HUES6 (cell line): ENCODE measurements around the gene SNAI3.
A peak's percentile ranks its signal among the peaks of the same experiment; 100 is the strongest.

Source experiments
- H3K27ac ChIP-seq: 2 replicates; pipeline ENCODE4 v1.7.0; 2013; ENCODE audit warnings: low read depth, mild to moderate bottlenecking, low read length, inconsistent platforms
- H3K27me3 ChIP-seq: 2 replicates; pipeline ENCODE4 v1.6.1; 2013; ENCODE audit warnings: low read length; ENCODE audit not compliant: control insufficient read depth, insufficient read depth
- H3K36me3 ChIP-seq: 2 replicates; pipeline ENCODE4 v1.6.1; 2013; ENCODE audit warnings: low read length; ENCODE audit not compliant: control insufficient read depth, insufficient read depth
- H3K4me1 ChIP-seq: 2 replicates; pipeline ENCODE4 v1.6.1; 2013; ENCODE audit warnings: low read length; ENCODE audit not compliant: control insufficient read depth, insufficient read depth
- H3K4me3 ChIP-seq: 2 replicates; pipeline ENCODE4 v1.5.1; 2013; ENCODE audit warnings: low read depth, low read length
- H3K9ac ChIP-seq: one replicate; pipeline ENCODE4 v1.6.1; 2013; ENCODE audit warnings: mild to moderate bottlenecking, low read length
- H3K9me3 ChIP-seq: 2 replicates; pipeline ENCODE4 v1.6.1; 2013; ENCODE audit warnings: low read depth, low read length; ENCODE audit not compliant: control insufficient read depth, insufficient read depth

The SNAI3 gene

GRCh38 chr16:88638323-88639230 is 47.7 kb downstream of the SNAI3 start, which contains the start of gene IL17C:
Gene IL17C (plus strand): TSS chr16:88638572. CDS start chr16:88638642, 70 bp downstream.
- Histone ChIP-seq H3K4me3 (no peak within 1 kb of the TSS), H3K4me1 (peaks cover 21% of the 10 kb centered on the region), H3K27ac (no peak within 1 kb of the TSS), H3K36me3 (no peaks in the 10 kb centered on the region), H3K27me3 (peaks cover 29% of the 10 kb centered on the region; the same call in 1 of the 2 replicates), H3K9me3 (no peaks in the 10 kb centered on the region), H3K9ac (no peak within 1 kb of the TSS)

GRCh38 chr16:88636488-88637265 is 49.6 kb downstream of the SNAI3 start:
- Histone ChIP-seq H3K4me1 (peaks cover 21% of the 10 kb centered on the region), H3K27ac (no peak overlapping the region), H3K27me3 (peaks cover 29% of the 10 kb centered on the region; the same call in 1 of the 2 replicates)

GRCh38 chr16:88635671-88636319 is 50.5 kb downstream of the SNAI3 start:
- H3K4me3 ChIP-seq: no peak overlapping the region
- peaks cover 15% of the 10 kb centered on the region for H3K36me3 ChIP-seq
- peaks cover 29% of the 10 kb centered on the region; the same call in 1 of the 2 replicates for H3K27me3 ChIP-seq
- H3K9me3 ChIP-seq: no peaks in the 10 kb centered on the region
- no peak overlapping the region for H3K9ac ChIP-seq
- no peak overlapping the region for H3K27ac ChIP-seq
- H3K4me1 ChIP-seq: peaks cover 27% of the 10 kb centered on the region

More at GRCh38 chr16:88636488-88637265, 49.6 kb downstream of the SNAI3 start:
- no peak overlapping the region for H3K4me3 ChIP-seq
- H3K9ac ChIP-seq: no peak overlapping the region
- H3K36me3 ChIP-seq: peaks cover 7% of the 10 kb centered on the region; the same call in 1 of the 2 replicates
- H3K9me3 ChIP-seq: no peaks in the 10 kb centered on the region

- peak overlapping the region; percentile 70 for H3K4me3 ChIP-seq
- peak overlapping the region; percentile 52 for H3K9ac ChIP-seq
- peaks cover 29% of the 10 kb centered on the region; the same call in 1 of the 2 replicates for H3K27me3 ChIP-seq
- no peaks in the 10 kb centered on the region for H3K9me3 ChIP-seq
- peaks cover 28% of the 10 kb centered on the region for H3K4me1 ChIP-seq
- peaks cover 21% of the 10 kb centered on the region for H3K36me3 ChIP-seq
- no peak overlapping the region for H3K27ac ChIP-seq
Measured at GRCh38 chr16:88634994-88635670, 51.2 kb downstream of the SNAI3 start.

- Histone ChIP-seq H3K36me3 (peaks cover 29% of the 10 kb centered on the region), H3K27me3 (peaks cover 21% of the 10 kb centered on the region; the same call in 1 of the 2 replicates), H3K27ac (no peak overlapping the region), H3K9ac (peak overlapping the region; percentile 52), H3K4me3 (peak overlapping the region; percentile 70), H3K4me1 (peaks cover 24% of the 10 kb centered on the region), H3K9me3 (no peaks in the 10 kb centered on the region)
Measured at GRCh38 chr16:88634141-88634993, 51.9 kb downstream of the SNAI3 start.

GRCh38 chr16:88633684-88634140 is 52.6 kb downstream of the SNAI3 start:
- Histone ChIP-seq H3K9ac (no peak overlapping the region), H3K27me3 (peaks cover 19% of the 10 kb centered on the region; the same call in 1 of the 2 replicates), H3K36me3 (peaks cover 30% of the 10 kb centered on the region), H3K9me3 (no peaks in the 10 kb centered on the region), H3K4me3 (peak overlapping the region; percentile 70), H3K4me1 (peaks cover 17% of the 10 kb centered on the region), H3K27ac (no peak overlapping the region)

GRCh38 chr16:88632587-88632930 is 53.7 kb downstream of the SNAI3 start:
- H3K9ac ChIP-seq: no peak overlapping the region
- H3K27me3 ChIP-seq: peaks cover 16% of the 10 kb centered on the region; the same call in 1 of the 2 replicates

GRCh38 chr16:88631920-88632586 is 54.3 kb downstream of the SNAI3 start:
- Histone ChIP-seq H3K4me1 (peaks cover 18% of the 10 kb centered on the region; the same call in 1 of the 2 replicates), H3K27ac (no peak overlapping the region), H3K9me3 (no peaks in the 10 kb centered on the region), H3K27me3 (peaks cover 16% of the 10 kb centered on the region; the same call in 1 of the 2 replicates), H3K4me3 (no peak overlapping the region), H3K36me3 (peaks cover 42% of the 10 kb centered on the region), H3K9ac (no peak overlapping the region)

More at GRCh38 chr16:88632587-88632930, 53.7 kb downstream of the SNAI3 start:
- Histone ChIP-seq H3K27ac (no peak overlapping the region), H3K4me3 (no peak overlapping the region), H3K36me3 (peaks cover 39% of the 10 kb centered on the region), H3K9me3 (no peaks in the 10 kb centered on the region), H3K4me1 (peaks cover 18% of the 10 kb centered on the region; the same call in 1 of the 2 replicates)

- Histone ChIP-seq H3K36me3 (peaks cover 46% of the 10 kb centered on the region), H3K4me3 (no peak overlapping the region), H3K9me3 (no peaks in the 10 kb centered on the region), H3K9ac (no peak overlapping the region), H3K27ac (no peak overlapping the region), H3K4me1 (peaks cover 18% of the 10 kb centered on the region; the same call in 1 of the 2 replicates), H3K27me3 (peaks cover 16% of the 10 kb centered on the region; the same call in 1 of the 2 replicates)
Measured at GRCh38 chr16:88631384-88631783, 54.9 kb downstream of the SNAI3 start.
